ENCODE results near the gene OVCA2. TPM values are rescaled to one million over a fixed set of nuclear protein-coding genes. Genes with fewer than 3 reads are reported as not detected.

OVCA2 gene
- total and polyA plus RNA-seq, 2 experiments from 2014 or later = 49.2 to 72.5 TPM

DNA sequence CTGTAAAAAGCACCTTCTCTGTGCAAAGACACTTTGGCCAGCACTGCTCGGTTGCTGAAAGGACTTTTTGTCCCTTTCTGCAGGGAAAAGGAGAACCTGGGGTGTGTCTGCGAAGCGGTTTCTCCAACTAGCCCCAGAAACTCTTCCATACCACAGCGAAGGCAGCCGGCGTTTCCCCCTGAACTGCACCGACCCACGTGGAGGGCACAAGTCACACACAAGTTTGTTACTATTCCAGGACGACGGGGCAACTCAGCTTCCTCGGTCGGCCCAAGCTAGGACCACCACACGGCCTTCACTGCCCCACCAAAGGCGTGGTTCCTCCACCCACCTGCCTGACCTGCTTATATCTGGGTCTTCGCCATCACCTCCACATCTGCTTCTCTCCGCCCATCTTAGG, 18.6 kb upstream of the OVCA2 start:
- no peaks in the 10 kb centered on the region for H3K36me3 ChIP-seq (replicated peaks; ENCODE audit: insufficient read depth, low read depth)
- H3K9me3 ChIP-seq (ENCODE audit: low read depth) = no peaks in the 10 kb centered on the region
- peak overlapping the region; percentile 98 for H3K4me2 ChIP-seq
- H3K27ac ChIP-seq = no peak overlapping the region
- H3K27me3 ChIP-seq = peaks cover 80% of the 10 kb centered on the region
- no peaks in the 10 kb centered on the region for H3K79me2 ChIP-seq
- H2AFZ ChIP-seq = no peak overlapping the region
- TF ChIP-seq EZH2 (IDR thresholded peaks at IDR 0.05; ENCODE audit: borderline replicate concordance) (no peak), EZH2phosphoT487 (IDR thresholded peaks at IDR 0.05; ENCODE audit: low read depth, severe bottlenecking, unreplicated experiment) (no peak)
- TF ChIP-seq, protein P1, sequence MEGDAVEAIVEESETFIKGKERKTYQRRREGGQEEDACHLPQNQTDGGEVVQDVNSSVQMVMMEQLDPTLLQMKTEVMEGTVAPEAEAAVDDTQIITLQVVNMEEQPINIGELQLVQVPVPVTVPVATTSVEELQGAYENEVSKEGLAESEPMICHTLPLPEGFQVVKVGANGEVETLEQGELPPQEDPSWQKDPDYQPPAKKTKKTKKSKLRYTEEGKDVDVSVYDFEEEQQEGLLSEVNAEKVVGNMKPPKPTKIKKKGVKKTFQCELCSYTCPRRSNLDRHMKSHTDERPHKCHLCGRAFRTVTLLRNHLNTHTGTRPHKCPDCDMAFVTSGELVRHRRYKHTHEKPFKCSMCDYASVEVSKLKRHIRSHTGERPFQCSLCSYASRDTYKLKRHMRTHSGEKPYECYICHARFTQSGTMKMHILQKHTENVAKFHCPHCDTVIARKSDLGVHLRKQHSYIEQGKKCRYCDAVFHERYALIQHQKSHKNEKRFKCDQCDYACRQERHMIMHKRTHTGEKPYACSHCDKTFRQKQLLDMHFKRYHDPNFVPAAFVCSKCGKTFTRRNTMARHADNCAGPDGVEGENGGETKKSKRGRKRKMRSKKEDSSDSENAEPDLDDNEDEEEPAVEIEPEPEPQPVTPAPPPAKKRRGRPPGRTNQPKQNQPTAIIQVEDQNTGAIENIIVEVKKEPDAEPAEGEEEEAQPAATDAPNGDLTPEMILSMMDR (IDR thresholded peaks at IDR 0.05; ENCODE audit: poor library complexity) = no peak
- no peaks in the 10 kb centered on the region for H4K20me1 ChIP-seq (ENCODE audit: insufficient read depth, poor library complexity, severe bottlenecking)
- H3K4me3 ChIP-seq = no peak overlapping the region
- DNase-seq (ENCODE audit: low spot score) = no peak
- WGBS (ENCODE audit: low lambda C conversion rate, missing lambda C conversion rate) = 50% methylated on average over 14 of the region's 16 CpGs
- no peaks in the 10 kb centered on the region for H3K9me2 ChIP-seq (replicated peaks; ENCODE audit: insufficient read depth)
- peaks cover 16% of the 10 kb centered on the region for H3K4me1 ChIP-seq (ENCODE audit: insufficient read depth)

DNA sequence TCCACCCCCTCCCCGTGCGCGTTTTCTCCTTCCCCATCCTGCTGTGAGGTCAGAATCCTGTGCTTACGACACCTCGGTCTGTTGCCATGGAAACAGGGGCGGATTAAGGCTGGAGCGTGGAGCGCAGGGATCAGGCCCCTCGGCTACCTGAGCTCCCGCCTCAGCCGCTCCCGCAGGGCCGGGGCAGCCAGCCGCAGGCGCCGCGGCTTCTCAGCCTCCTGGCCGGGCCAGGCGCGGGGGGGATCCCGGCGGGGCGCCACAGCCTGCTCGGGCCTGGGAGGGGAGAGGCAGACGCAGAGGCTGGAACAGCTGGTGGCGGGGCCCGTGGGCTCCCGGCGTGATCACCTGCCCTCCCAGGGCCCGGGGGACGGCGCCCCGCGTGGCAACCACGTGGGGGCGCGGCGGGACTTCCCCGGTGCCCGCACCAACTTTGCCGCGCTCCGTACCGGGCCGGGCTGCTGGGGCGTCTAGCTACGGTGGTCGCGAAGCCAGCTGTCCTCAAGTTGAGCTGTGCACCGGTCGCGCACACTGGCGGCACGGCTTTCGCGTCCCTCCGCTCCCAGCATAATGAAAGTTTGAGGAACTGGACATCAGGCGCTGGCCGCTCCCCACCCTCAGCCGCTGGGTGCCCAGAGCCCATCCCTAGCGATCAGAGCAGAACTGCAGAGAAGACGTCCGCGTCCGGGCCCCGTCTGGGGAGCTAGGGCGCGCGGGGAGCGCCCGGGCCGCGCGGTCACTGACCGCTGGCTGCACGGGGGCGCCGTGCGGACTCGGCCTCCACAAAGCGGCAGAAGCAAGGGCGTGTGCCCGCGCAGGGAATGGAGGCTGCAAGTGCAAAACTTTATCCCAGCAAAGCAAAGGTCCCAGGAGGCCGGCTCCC, 17.9 kb upstream of the OVCA2 start:
- peaks cover 75% of the 10 kb centered on the region for H3K27me3 ChIP-seq
- no peaks in the 10 kb centered on the region for H3K79me2 ChIP-seq
- peaks cover 16% of the 10 kb centered on the region for H3K4me1 ChIP-seq (ENCODE audit: insufficient read depth)
- no peak overlapping the region for H2AFZ ChIP-seq
- H3K4me2 ChIP-seq = peak overlapping the region; percentile 98
- no peaks in the 10 kb centered on the region for H3K9me2 ChIP-seq (replicated peaks; ENCODE audit: insufficient read depth)
- H3K27ac ChIP-seq = no peak overlapping the region
- DNase-seq (ENCODE audit: low spot score) = peak; percentile 81
- no peaks in the 10 kb centered on the region for H3K36me3 ChIP-seq (replicated peaks; ENCODE audit: insufficient read depth, low read depth)
- no peaks in the 10 kb centered on the region for H4K20me1 ChIP-seq (ENCODE audit: insufficient read depth, poor library complexity, severe bottlenecking)
- no peaks in the 10 kb centered on the region for H3K9me3 ChIP-seq (ENCODE audit: low read depth)
- TF ChIP-seq EZH2phosphoT487 (IDR thresholded peaks at IDR 0.05; ENCODE audit: low read depth, severe bottlenecking, unreplicated experiment) (peak; percentile 12), EZH2 (IDR thresholded peaks at IDR 0.05; ENCODE audit: borderline replicate concordance) (peak; percentile 63)
- TF ChIP-seq, protein P1 (IDR thresholded peaks at IDR 0.05; ENCODE audit: poor library complexity) = no peak
- 2% methylated on average over 63 of the region's 85 CpGs for WGBS (ENCODE audit: low lambda C conversion rate, missing lambda C conversion rate)
- no peak overlapping the region for H3K4me3 ChIP-seq

DNA sequence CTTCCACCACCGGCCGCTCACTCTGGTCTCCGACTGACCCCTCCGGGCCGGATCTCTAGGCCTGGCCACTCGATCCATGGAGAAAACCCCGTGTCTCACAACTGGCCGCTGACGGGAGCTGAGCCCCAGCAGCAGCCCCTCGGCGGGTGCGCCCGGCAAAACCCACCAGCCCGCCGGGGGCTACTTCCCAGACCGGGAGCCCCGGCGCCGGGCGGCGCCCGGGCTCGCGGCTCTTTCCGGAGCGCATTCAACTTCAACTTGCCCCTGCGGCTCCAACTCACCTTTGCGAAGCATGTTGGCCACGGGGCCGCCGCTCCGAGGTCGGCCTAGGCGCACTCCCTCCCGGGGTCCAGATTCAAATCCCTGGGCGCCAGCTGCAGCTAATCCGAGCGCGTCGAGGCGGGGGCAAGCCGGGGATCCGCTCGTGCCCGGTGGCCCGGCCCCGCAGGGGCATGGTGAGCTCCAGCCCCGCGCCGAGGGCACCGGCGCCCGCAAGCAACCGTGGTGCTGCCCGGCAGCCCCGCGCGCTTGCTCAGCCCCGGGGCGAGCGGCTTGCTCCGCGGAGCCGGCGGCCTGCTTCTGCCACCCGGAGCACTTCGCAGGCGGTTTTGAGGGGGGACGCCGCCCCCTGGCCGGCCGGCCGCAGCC, 17.1 kb upstream of the OVCA2 start:
- WGBS (ENCODE audit: low lambda C conversion rate, missing lambda C conversion rate) = 1% methylated on average over 55 of the region's 73 CpGs
- peak overlapping the region; percentile 98 for H3K4me2 ChIP-seq
- peaks cover 70% of the 10 kb centered on the region for H3K27me3 ChIP-seq
- no peaks in the 10 kb centered on the region for H3K79me2 ChIP-seq
- no peaks in the 10 kb centered on the region for H3K9me3 ChIP-seq (ENCODE audit: low read depth)
- H3K4me3 ChIP-seq = peak overlapping the region; percentile 57
- H3K4me1 ChIP-seq (ENCODE audit: insufficient read depth) = peaks cover 19% of the 10 kb centered on the region
- H3K36me3 ChIP-seq (replicated peaks; ENCODE audit: insufficient read depth, low read depth) = no peaks in the 10 kb centered on the region
- no peak overlapping the region for H3K27ac ChIP-seq
- H2AFZ ChIP-seq = no peak overlapping the region
- TF ChIP-seq, protein P1 (IDR thresholded peaks at IDR 0.05; ENCODE audit: poor library complexity) = no peak
- TF ChIP-seq EZH2 (IDR thresholded peaks at IDR 0.05; ENCODE audit: borderline replicate concordance) = peak; percentile 68
- no peak for TF ChIP-seq EZH2phosphoT487 (IDR thresholded peaks at IDR 0.05; ENCODE audit: low read depth, severe bottlenecking, unreplicated experiment)
- H4K20me1 ChIP-seq (ENCODE audit: insufficient read depth, poor library complexity, severe bottlenecking) = no peaks in the 10 kb centered on the region
- no peak for DNase-seq (ENCODE audit: low spot score)
- no peaks in the 10 kb centered on the region for H3K9me2 ChIP-seq (replicated peaks; ENCODE audit: insufficient read depth)

All from hepatocyte (in vitro differentiated cells).